ENCODE data around the gene AKR7A2. TPM values are rescaled to one million over a fixed set of nuclear protein-coding genes. Genes with fewer than 3 reads are reported as not detected.

The AKR7A2 gene
- total and polyA plus RNA-seq, 2 experiments from 2014 or later: 157 to 195 TPM

GRCh38 chr1:19319196-19319595, 7.3 kb upstream of the AKR7A2 start:
- no peak overlapping the region for H3K27ac ChIP-seq
- H3K27me3 ChIP-seq: no peaks in the 10 kb centered on the region
- H3K36me3 ChIP-seq: no peaks in the 10 kb centered on the region
- no peaks in the 10 kb centered on the region for H3K4me1 ChIP-seq (ENCODE audit: low read depth)
- no peak for DNase-seq (ENCODE audit: low read depth in 1 of 2, low spot score in 1 of 2)
- no peaks in the 10 kb centered on the region for H3K9me3 ChIP-seq (ENCODE audit: low read depth)
- TF ChIP-seq CTCF (IDR thresholded peaks at IDR 0.05; ENCODE audit: low read depth, low read length): no peak
- H3K4me3 ChIP-seq: no peak overlapping the region

GRCh38 chr1:19317126-19317910, 5.4 kb upstream of the AKR7A2 start:
- no peak for DNase-seq (ENCODE audit: low read depth in 1 of 2, low spot score in 1 of 2)
- Histone ChIP-seq H3K36me3 (no peaks in the 10 kb centered on the region), H3K27ac (no peak overlapping the region), H3K9me3 (ENCODE audit: low read depth) (no peaks in the 10 kb centered on the region), H3K4me3 (no peak overlapping the region), H3K4me1 (ENCODE audit: low read depth) (no peaks in the 10 kb centered on the region), H3K27me3 (no peaks in the 10 kb centered on the region)
- TF ChIP-seq CTCF (IDR thresholded peaks at IDR 0.05; ENCODE audit: low read depth, low read length): no peak

GRCh38 chr1:19315378-19316198, 3.6 kb upstream of the AKR7A2 start:
- no peak for TF ChIP-seq CTCF (IDR thresholded peaks at IDR 0.05; ENCODE audit: low read depth, low read length)
- DNase-seq (ENCODE audit: low read depth in 1 of 2, low spot score in 1 of 2): peak in 1 of 2 donors; percentile 47
- Histone ChIP-seq H3K4me1 (ENCODE audit: low read depth) (no peaks in the 10 kb centered on the region), H3K36me3 (no peaks in the 10 kb centered on the region), H3K4me3 (no peak overlapping the region), H3K27me3 (no peaks in the 10 kb centered on the region), H3K27ac (no peak overlapping the region), H3K9me3 (ENCODE audit: low read depth) (no peaks in the 10 kb centered on the region)

GRCh38 chr1:19313961-19314882, 2.3 kb upstream of the AKR7A2 start:
- TF ChIP-seq CTCF (IDR thresholded peaks at IDR 0.05; ENCODE audit: low read depth, low read length): no peak
- H3K4me1 ChIP-seq (ENCODE audit: low read depth): no peaks in the 10 kb centered on the region
- no peak overlapping the region for H3K27ac ChIP-seq
- DNase-seq (ENCODE audit: low read depth in 1 of 2, low spot score in 1 of 2): no peak
- H3K27me3 ChIP-seq: no peaks in the 10 kb centered on the region
- H3K9me3 ChIP-seq (ENCODE audit: low read depth): no peaks in the 10 kb centered on the region
- no peaks in the 10 kb centered on the region for H3K36me3 ChIP-seq
- no peak overlapping the region for H3K4me3 ChIP-seq

GRCh38 chr1:19313636-19313959, 1.7 kb upstream of the AKR7A2 start:
- H3K27me3 ChIP-seq: no peaks in the 10 kb centered on the region
- no peak overlapping the region for H3K27ac ChIP-seq
- no peak overlapping the region for H3K4me3 ChIP-seq
- DNase-seq (ENCODE audit: low read depth in 1 of 2, low spot score in 1 of 2): no peak
- H3K4me1 ChIP-seq (ENCODE audit: low read depth): no peaks in the 10 kb centered on the region
- no peaks in the 10 kb centered on the region for H3K9me3 ChIP-seq (ENCODE audit: low read depth)
- TF ChIP-seq CTCF (IDR thresholded peaks at IDR 0.05; ENCODE audit: low read depth, low read length): no peak
- no peaks in the 10 kb centered on the region for H3K36me3 ChIP-seq
